ENCODE data around the gene DUSP10. TPM values are rescaled to one million over a fixed set of nuclear protein-coding genes. Genes with fewer than 3 reads are reported as not detected.

Gene DUSP10
- total RNA-seq, 4 donors from 2014 or later, result 1.6 to 7.2 (median 4.9) TPM

- Histone ChIP-seq H3K27me3 (no peaks in the 10 kb centered on the region), H3K27ac (peak overlapping the region; percentile 71 to 79 (median 76)), H3K9me3 (no peaks in the 10 kb centered on the region), H3K4me3 (no peak overlapping the region), H3K4me1 (peaks cover 9 to 77% (median 36%) of the 10 kb centered on the region in 4 donors), H3K36me3 (no peaks in the 10 kb centered on the region)
- TF ChIP-seq POLR2A (IDR thresholded peaks at IDR 0.05) (no peak), POLR2AphosphoS5 (IDR thresholded peaks at IDR 0.05) (peak in 2 of 3 donors; percentile 8 to 20)
- intact Hi-C loops (cut with DNase I; ENCODE audit: low total_unique reads) (no loop called here), in situ Hi-C loops (cut with MboI; ENCODE audit: low pct_ligation_motif_present in 1 of 4, low pct_unique_long_range_greater_than_20kb in 1 of 4, low sequenced_read_pairs in 3 of 4) (no loop called here)
- WGBS, 2 donors (ENCODE audit: low coverage in 1 of 2), result 43 to 55% methylated on average over 7 of the region's 7 CpGs
- DNase-seq, result no peak
These were observed 25.0 kb downstream of the DUSP10 start for GRCh38 chr1:221716713-221717484.

- 55% methylated on average over 2 of the region's 2 CpGs; no CpG with 5 or more reads in 1 of the 2 donors for WGBS, 2 donors (ENCODE audit: low coverage in 1 of 2)
- no peak overlapping the region for H3K4me3 ChIP-seq
- TF ChIP-seq CTCF (IDR thresholded peaks at IDR 0.05), result no peak
- TF ChIP-seq POLR2AphosphoS5 (IDR thresholded peaks at IDR 0.05), result peak in 2 of 3 donors; percentile 34 to 39
- in situ Hi-C loops (cut with MboI; ENCODE audit: low pct_ligation_motif_present in 1 of 4, low pct_unique_long_range_greater_than_20kb in 1 of 4, low sequenced_read_pairs in 3 of 4) (no loop called here), intact Hi-C loops (cut with DNase I; ENCODE audit: low total_unique reads) (no loop called here)
- H3K27me3 ChIP-seq, result no peaks in the 10 kb centered on the region
- peak overlapping the region; percentile 71 to 79 (median 76) for H3K27ac ChIP-seq
- no peaks in the 10 kb centered on the region for H3K36me3 ChIP-seq
- H3K9me3 ChIP-seq, result no peaks in the 10 kb centered on the region
- no peak for DNase-seq
- peaks cover 11 to 91% (median 40%) of the 10 kb centered on the region in 4 donors for H3K4me1 ChIP-seq
These were observed 26.3 kb downstream of the DUSP10 start for GRCh38 chr1:221715321-221716169.

- 77 to 83% methylated on average over 10 to 16 of the region's 16 CpGs for WGBS, 2 donors (ENCODE audit: low coverage in 1 of 2)
- no peaks in the 10 kb centered on the region for H3K9me3 ChIP-seq
- H3K27ac ChIP-seq, result peak overlapping the region; percentile 71 to 79 (median 76)
- peaks cover 21 to 96% (median 44%) of the 10 kb centered on the region in 4 donors for H3K4me1 ChIP-seq
- intact Hi-C loops (cut with DNase I; ENCODE audit: low total_unique reads), result no loop called here
- H3K4me3 ChIP-seq, result no peak overlapping the region
- TF ChIP-seq CTCF (IDR thresholded peaks at IDR 0.05), result no peak
- TF ChIP-seq POLR2A (IDR thresholded peaks at IDR 0.05), result no peak
- TF ChIP-seq EP300 (IDR thresholded peaks at IDR 0.05; ENCODE audit: low read depth), result no peak
- no peak for TF ChIP-seq POLR2AphosphoS5 (IDR thresholded peaks at IDR 0.05)
- no peaks in the 10 kb centered on the region for H3K27me3 ChIP-seq
- no peak for DNase-seq
- H3K36me3 ChIP-seq, result no peaks in the 10 kb centered on the region
- in situ Hi-C loops (cut with MboI; ENCODE audit: low pct_ligation_motif_present in 1 of 4, low pct_unique_long_range_greater_than_20kb in 1 of 4, low sequenced_read_pairs in 3 of 4), result no loop called here
These were observed 27.4 kb downstream of the DUSP10 start for GRCh38 chr1:221714227-221715152.

GRCh38 chr1:221712776-221713431 lies 29.0 kb downstream of the DUSP10 start:
- peak; percentile 64 for DNase-seq
- H3K4me1 ChIP-seq, result peaks cover 26 to 96% (median 48%) of the 10 kb centered on the region in 4 donors

More at GRCh38 chr1:221712776-221713431, 29.0 kb downstream of the DUSP10 start:
- no peaks in the 10 kb centered on the region for H3K9me3 ChIP-seq
- WGBS, 2 donors (ENCODE audit: low coverage in 1 of 2), result 46 to 57% methylated on average over 2 to 3 of the region's 3 CpGs
- TF ChIP-seq POLR2A (IDR thresholded peaks at IDR 0.05), result no peak
- no peaks in the 10 kb centered on the region for H3K27me3 ChIP-seq
- intact Hi-C loops (cut with DNase I; ENCODE audit: low total_unique reads) (no loop called here), in situ Hi-C loops (cut with MboI; ENCODE audit: low pct_ligation_motif_present in 1 of 4, low pct_unique_long_range_greater_than_20kb in 1 of 4, low sequenced_read_pairs in 3 of 4) (no loop called here)
- no peaks in the 10 kb centered on the region for H3K36me3 ChIP-seq
- H3K27ac ChIP-seq, result peak overlapping the region; percentile 71 to 79 (median 74)
- no peak overlapping the region for H3K4me3 ChIP-seq
